HepG2 (cell line): ENCODE measurements around the gene CERS6. TPM values are rescaled to one million over a fixed set of nuclear protein-coding genes. Genes with fewer than 3 reads are reported as not detected.

Experiments
- ATAC-seq: fragments of 200-7000 bp; cut with Tn5 transposase; 3 replicates; pipeline ENCODE4 v1.9.1; 2020; ENCODE audit warnings: mild to moderate bottlenecking, moderate library complexity
- BruUV-seq: library from RNA; stranded (reverse); fragments of 400-500 nt; replicated peaks from 2 replicates; lab custom pipeline; 2021; lab: Mats Ljungman, UMichigan
- CTCF ChIA-PET: fragments of 300-600 bp; formaldehyde crosslinking; extraction: SDS; loops from one replicate; lab custom pipeline; 2021; ENCODE audit warnings: low total read pairs, inconsistent platforms, low intra/inter-chr PET ratio; lab: Yijun Ruan, JAX
- POLR2A ChIA-PET: fragments of 350-600 bp; sonication (Branson Sonifier 250); formaldehyde crosslinking; loops from one replicate; lab custom pipeline; 2020; ENCODE audit warnings: antibody characterized with exemption, inconsistent platforms; lab: Yijun Ruan, JAX
- DNase-seq: peaks from one replicate; pipeline ENCODE4 v3.0.0-alpha.2; 2015; ENCODE audit warnings: low spot score
- FAIRE-seq: peaks from 3 replicates; lab custom pipeline; 2011; peaks lifted over from hg19 to GRCh38; lab: Jason Lieb, UNC
- H2AFZ ChIP-seq: one replicate; pipeline ENCODE4 v1.6.1; 2011; ENCODE audit warnings: low read length, inconsistent platforms
- H3K27ac ChIP-seq: fragments of 300-600 bp; 3 replicates; pipeline ENCODE4 v1.8.0; 2011; ENCODE audit warnings: mixed run types, mild to moderate bottlenecking, mixed read lengths, low read length, inconsistent platforms; ENCODE audit not compliant: insufficient read depth; ENCODE audit errors: extremely low read length
- H3K27me3 ChIP-seq, 2 experiments: fragments of 200-600 bp in 1 of 2; 2 replicates in 1 of 2; 3 replicates in 1 of 2; pipeline versions ENCODE4 v1.6.0 to v1.8.0; 2011; ENCODE audit warnings: low read length in 2 of 2, mild to moderate bottlenecking in 2 of 2, moderate library complexity in 2 of 2, inconsistent platforms in 1 of 2; ENCODE audit not compliant: insufficient read depth in 2 of 2, control insufficient read depth in 1 of 2
- H3K36me3 ChIP-seq, 2 experiments: fragments of 200-600 bp in 1 of 2; replicated peaks in 1 of 2; 2 replicates in 1 of 2; 3 replicates in 1 of 2; pipeline versions ENCODE4 v1.5.1 to v1.8.0; 2011; ENCODE audit warnings: low read length in 2 of 2, inconsistent platforms in 1 of 2; ENCODE audit not compliant: insufficient read depth in 2 of 2, control insufficient read depth in 1 of 2
- H3K4me1 ChIP-seq: 2 replicates; pipeline ENCODE4 v1.5.1; 2012; ENCODE audit warnings: low read length, inconsistent platforms; ENCODE audit not compliant: insufficient read depth
- H3K4me2 ChIP-seq: 2 replicates; pipeline ENCODE4 v1.6.0; 2011; ENCODE audit warnings: low read depth, low read length, inconsistent platforms
- H3K4me3 ChIP-seq, 3 experiments: fragments of 200-600 bp in 1 of 3; sonication (generic), shearing (Covaris generic) in 1 of 3; replicated peaks in 1 of 3; 2 replicates each; pipeline ENCODE4 v1.5.1; 2011 to 2016; ENCODE audit warnings: low read length in 3 of 3, inconsistent platforms in 2 of 3, low read depth in 2 of 3, mild to moderate bottlenecking in 2 of 3, control low read depth in 1 of 3, mixed read lengths in 1 of 3; ENCODE audit not compliant: insufficient read depth in 1 of 3
- H3K79me2 ChIP-seq: one replicate; pipeline ENCODE4 v1.6.1; 2011; ENCODE audit warnings: low read length, inconsistent platforms; ENCODE audit not compliant: insufficient read depth
- H3K9ac ChIP-seq: 2 replicates; pipeline ENCODE4 v1.6.0; 2011; ENCODE audit warnings: mild to moderate bottlenecking, low read depth, low read length, inconsistent platforms; ENCODE audit not compliant: insufficient read depth
- H3K9me3 ChIP-seq: 2 replicates; pipeline ENCODE4 v1.5.1; 2012; ENCODE audit warnings: mild to moderate bottlenecking, low read length
- H4K20me1 ChIP-seq: 2 replicates; pipeline ENCODE4 v1.6.0; 2011; ENCODE audit warnings: inconsistent platforms, mild to moderate bottlenecking, low read length, moderate library complexity; ENCODE audit not compliant: insufficient read depth
- E2F1 ChIP-seq: sonication (generic); formaldehyde crosslinking; IDR thresholded peaks from 2 replicates; pipeline ENCODE4 v1.5.0; 2020; ENCODE audit warnings: missing genetic modification reagents
- HHEX ChIP-seq: IDR thresholded peaks from 2 replicates; pipeline ENCODE4 v1.6.1; 2016; ENCODE audit warnings: control low read depth
- KLF6 ChIP-seq: IDR thresholded peaks from 2 replicates; pipeline ENCODE4 v1.8.0; 2016; ENCODE audit warnings: missing biosample characterization, missing genetic modification reagents
- NFIB ChIP-seq: sonication (generic); formaldehyde crosslinking; IDR thresholded peaks from 2 replicates; pipeline ENCODE4 v1.9.0; 2021; ENCODE audit warnings: missing genetic modification reagents, mild to moderate bottlenecking, borderline replicate concordance
- NONO ChIP-seq, 2 experiments: fragments of 450-650 bp in 1 of 2; sonication (generic) in 1 of 2; formaldehyde crosslinking in 1 of 2; IDR thresholded peaks in 1 of 2; conservative IDR thresholded peaks in 1 of 2; 2 replicates each; pipeline versions ENCODE4 v1.6.1 to v1.8.0; 2017 to 2022; ENCODE audit warnings: mild to moderate bottlenecking in 1 of 2, missing genetic modification reagents in 1 of 2, moderate library complexity in 1 of 2
- PRDM15 ChIP-seq: sonication (generic); formaldehyde crosslinking; IDR thresholded peaks from 2 replicates; pipeline ENCODE4 v1.4.0; 2020; ENCODE audit warnings: missing genetic modification reagents
- RBFOX2 ChIP-seq: fragments of 200-400 bp; formaldehyde crosslinking; IDR thresholded peaks from 2 replicates; pipeline ENCODE4 v1.6.1; 2017; ENCODE audit warnings: low read depth, mild to moderate bottlenecking, low read length
- REXO4 ChIP-seq: sonication (generic); formaldehyde crosslinking; IDR thresholded peaks from 2 replicates; pipeline ENCODE4 v1.8.0; 2022; ENCODE audit warnings: missing genetic modification reagents, mild to moderate bottlenecking, borderline replicate concordance
- SMC3 ChIP-seq: IDR thresholded peaks from 2 replicates; pipeline ENCODE4 v1.6.1; 2011; ENCODE audit warnings: low read length, improper control_type of control experiment
- WIZ ChIP-seq: sonication (generic); formaldehyde crosslinking; IDR thresholded peaks from 2 replicates; pipeline ENCODE4 v1.5.1; 2020; ENCODE audit warnings: mild to moderate bottlenecking, missing genetic modification reagents
- ZNF207 ChIP-seq: fragments of 450-650 bp; IDR thresholded peaks from 2 replicates; pipeline ENCODE4 v1.6.1; 2016; ENCODE audit warnings: antibody characterized with exemption, borderline replicate concordance
- ZNF383 ChIP-seq: sonication (generic); formaldehyde crosslinking; IDR thresholded peaks from 2 replicates; pipeline ENCODE4 v1.4.0; 2020; ENCODE audit warnings: missing genetic modification reagents, mild to moderate bottlenecking, borderline replicate concordance
- ZNF431 ChIP-seq: sonication (generic); formaldehyde crosslinking; IDR thresholded peaks from 2 replicates; pipeline ENCODE4 v1.9.0; 2022; ENCODE audit warnings: missing genetic modification reagents, low read depth, mild to moderate bottlenecking, borderline replicate concordance
- WGBS: methylation state at CpG from one replicate; pipeline ENCODE4 v1.1.6; 2017; ENCODE audit warnings: low lambda C conversion rate; 5-methylcytosine and 5-hydroxymethylcytosine counted together
- in situ Hi-C: cut with HindIII; loops from 2 replicates; pipeline ENCODE4 v1.10.0; 2017; ENCODE audit warnings: low pct_unique_long_range_greater_than_20kb; ENCODE audit not compliant: extremely low pct_ligation_motif_present
- intact Hi-C: fragments of 100-400 bp; cut with micrococcal nuclease; formaldehyde crosslinking; loops from one replicate; pipeline ENCODE4 v1.10.0; 2022; ENCODE audit not compliant: unreplicated experiment
- polyA plus RNA-seq, 8 experiments: library from polyadenylated mRNA; depleted of rRNA in 3 of 8; stranded (reverse) in 7 of 8; unstranded in 1 of 8; fragments of >200 nt; fragmentation: Illumina TruSeq in 4 of 8; extraction: Trizol in 4 of 8; gene quantifications; 2 replicates each; pipeline versions ENCODE4 v1.2.1 to v1.2.3, GENCODE V29; 2011 to 2016; ENCODE audit warnings: low read depth in 4 of 8, missing spikeins in 1 of 8, mixed read lengths in 1 of 8; ENCODE audit not compliant: insufficient read depth in 1 of 8
- total RNA-seq, 5 experiments: library from RNA; depleted of rRNA; stranded (reverse); fragments of >200 nt; fragmentation: Illumina TruSeq; extraction: Trizol; gene quantifications; 2 replicates each; pipeline ENCODE4 v1.2.3, GENCODE V29; 2016; ENCODE audit warnings: low read depth in 1 of 5
- TF ChIP-seq, protein P1 (sequence below): sonication (generic); formaldehyde crosslinking; IDR thresholded peaks from 2 replicates; pipeline ENCODE4 v1.5.0; 2020; ENCODE audit warnings: missing genetic modification reagents, mild to moderate bottlenecking, borderline replicate concordance
- TF ChIP-seq, protein P2 (sequence below): sonication (generic); formaldehyde crosslinking; IDR thresholded peaks from 2 replicates; pipeline ENCODE4 v1.4.0; 2020; ENCODE audit warnings: missing genetic modification reagents, mild to moderate bottlenecking, borderline replicate concordance
- TF ChIP-seq, protein P3 (sequence below): sonication (generic); formaldehyde crosslinking; IDR thresholded peaks from 2 replicates; pipeline ENCODE4 v1.5.0; 2020; ENCODE audit warnings: missing genetic modification reagents, mild to moderate bottlenecking, borderline replicate concordance

The CERS6 gene
- total and polyA plus RNA-seq, 2 of the 13 experiments (the other 11 are each of a cell fraction or from before 2014, with no cell fraction given) = 10.1 to 20.3 TPM

DNA sequence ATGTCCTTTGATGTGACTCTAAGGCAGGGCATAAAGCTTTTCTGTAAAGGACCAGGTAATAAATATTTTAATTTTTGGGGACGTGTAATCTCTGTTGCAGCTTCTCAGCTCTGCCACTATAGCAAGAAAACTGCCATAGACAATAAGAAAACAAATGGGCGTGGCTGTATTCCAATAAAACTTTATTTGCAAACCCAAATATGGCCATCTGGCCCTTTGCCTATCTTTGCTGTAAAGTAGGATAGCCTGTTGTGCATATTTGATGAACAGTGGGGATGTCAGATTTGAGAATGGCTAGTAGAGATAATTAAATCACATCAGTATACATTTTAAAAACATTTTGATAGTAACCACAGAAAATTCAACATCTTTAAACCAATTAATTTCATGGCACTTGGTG lies 250.7 kb downstream of the CERS6 start:
- BruUV-seq = no TSS peak
- in situ Hi-C loops = loop anchor here (5.0 kb wide), 1 partner anchor 360 kb away; no protein-coding TSS in a partner anchor
- Histone ChIP-seq H3K27ac (no peak overlapping the region), H3K79me2 (no peaks in the 10 kb centered on the region), H3K9me3 (no peaks in the 10 kb centered on the region), H3K4me3 (no peak overlapping the region), H3K4me2 (no peak overlapping the region), H3K4me1 (no peaks in the 10 kb centered on the region), H2AFZ (no peak overlapping the region), H4K20me1 (no peaks in the 10 kb centered on the region), H3K9ac (no peak overlapping the region), H3K36me3 (no peaks in the 10 kb centered on the region; a peak in 1 of 5 replicates), H3K27me3 (no peaks in the 10 kb centered on the region)
- ATAC-seq = no peak
- ChIA-PET CTCF (interaction anchor here (3.7 kb wide), 1 partner anchor 360 kb away, joined by 20 read pairs; no protein-coding TSS in a partner anchor), POLR2A (no interaction called here)
- no peak for DNase-seq
- FAIRE-seq = no peak
- intact Hi-C loops = loop anchor here (5.0 kb wide), 1 partner anchor 215 kb away; no protein-coding TSS in a partner anchor
- WGBS = 97% methylated on average over 2 of the region's 2 CpGs
- no peak for TF ChIP-seq REXO4 (CRISPR knock-in tag)
- TF ChIP-seq, protein P1, sequence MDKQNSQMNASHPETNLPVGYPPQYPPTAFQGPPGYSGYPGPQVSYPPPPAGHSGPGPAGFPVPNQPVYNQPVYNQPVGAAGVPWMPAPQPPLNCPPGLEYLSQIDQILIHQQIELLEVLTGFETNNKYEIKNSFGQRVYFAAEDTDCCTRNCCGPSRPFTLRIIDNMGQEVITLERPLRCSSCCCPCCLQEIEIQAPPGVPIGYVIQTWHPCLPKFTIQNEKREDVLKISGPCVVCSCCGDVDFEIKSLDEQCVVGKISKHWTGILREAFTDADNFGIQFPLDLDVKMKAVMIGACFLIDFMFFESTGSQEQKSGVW (CRISPR knock-in tag) = no peak
- no peak for TF ChIP-seq ZNF207
- TF ChIP-seq WIZ (CRISPR knock-in tag) = no peak
- no peak for TF ChIP-seq ZNF431 (CRISPR knock-in tag)
- TF ChIP-seq KLF6 (CRISPR knock-in tag) = no peak
- no peak for TF ChIP-seq PRDM15 (CRISPR knock-in tag)
- TF ChIP-seq SMC3 = no peak
- TF ChIP-seq, protein P2, sequence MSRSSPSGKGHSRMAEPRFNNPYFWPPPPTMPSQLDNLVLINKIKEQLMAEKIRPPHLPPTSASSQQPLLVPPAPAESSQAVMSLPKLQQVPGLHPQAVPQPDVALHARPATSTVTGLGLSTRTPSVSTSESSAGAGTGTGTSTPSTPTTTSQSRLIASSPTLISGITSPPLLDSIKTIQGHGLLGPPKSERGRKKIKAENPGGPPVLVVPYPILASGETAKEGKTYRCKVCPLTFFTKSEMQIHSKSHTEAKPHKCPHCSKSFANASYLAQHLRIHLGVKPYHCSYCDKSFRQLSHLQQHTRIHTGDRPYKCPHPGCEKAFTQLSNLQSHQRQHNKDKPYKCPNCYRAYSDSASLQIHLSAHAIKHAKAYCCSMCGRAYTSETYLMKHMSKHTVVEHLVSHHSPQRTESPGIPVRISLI (CRISPR knock-in tag) = no peak
- TF ChIP-seq ZNF383 = no peak
- TF ChIP-seq, protein P3, sequence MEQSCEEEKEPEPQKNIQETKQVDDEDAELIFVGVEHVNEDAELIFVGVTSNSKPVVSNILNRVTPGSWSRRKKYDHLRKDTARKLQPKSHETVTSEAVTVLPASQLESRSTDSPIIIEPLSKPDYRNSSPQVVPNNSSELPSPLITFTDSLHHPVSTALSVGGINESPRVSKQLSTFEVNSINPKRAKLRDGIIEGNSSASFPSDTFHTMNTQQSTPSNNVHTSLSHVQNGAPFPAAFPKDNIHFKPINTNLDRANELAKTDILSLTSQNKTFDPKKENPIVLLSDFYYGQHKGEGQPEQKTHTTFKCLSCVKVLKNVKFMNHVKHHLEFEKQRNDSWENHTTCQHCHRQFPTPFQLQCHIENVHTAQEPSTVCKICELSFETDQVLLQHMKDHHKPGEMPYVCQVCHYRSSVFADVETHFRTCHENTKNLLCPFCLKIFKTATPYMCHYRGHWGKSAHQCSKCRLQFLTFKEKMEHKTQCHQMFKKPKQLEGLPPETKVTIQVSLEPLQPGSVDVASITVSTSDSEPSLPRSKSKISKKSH (CRISPR knock-in tag) = no peak
- no peak for TF ChIP-seq E2F1 (CRISPR knock-in tag)
- no peak for TF ChIP-seq HHEX
- no peak for TF ChIP-seq NONO (IDR thresholded peaks at IDR 0.05)
- no peak for TF ChIP-seq NONO (CRISPR knock-in tag; conservative IDR thresholded peaks at IDR 0.05)
- TF ChIP-seq RBFOX2 = no peak
- TF ChIP-seq NFIB = no peak
